RPMI7951 (cell line): ENCODE measurements around the gene PPP1R1C. TPM values are rescaled to one million over a fixed set of nuclear protein-coding genes. Genes with fewer than 3 reads are reported as not detected.
"Not testable (repeated sequence)": the region's sequence is repeated elsewhere in the genome, so short reads cannot be mapped to it uniquely, and the experiment has no call there.

Experiments used
- DNase-seq: peaks from one replicate; pipeline ENCODE4 v3.0.0-alpha.2; 2012; ENCODE audit warnings: low read depth
- total RNA-seq: library from RNA; depleted of rRNA; stranded (reverse); fragments of >200 nt; shearing (Covaris generic); gene quantifications from 2 replicates; pipeline ENCODE4 v1.2.3, GENCODE V29; 2014; rRNA removed

Gene PPP1R1C, protein sequence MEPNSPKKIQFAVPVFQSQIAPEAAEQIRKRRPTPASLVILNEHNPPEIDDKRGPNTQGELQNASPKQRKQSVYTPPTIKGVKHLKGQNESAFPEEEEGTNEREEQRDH
- total RNA-seq = 3.1 and 4.2 TPM in 2 replicates

DNA sequence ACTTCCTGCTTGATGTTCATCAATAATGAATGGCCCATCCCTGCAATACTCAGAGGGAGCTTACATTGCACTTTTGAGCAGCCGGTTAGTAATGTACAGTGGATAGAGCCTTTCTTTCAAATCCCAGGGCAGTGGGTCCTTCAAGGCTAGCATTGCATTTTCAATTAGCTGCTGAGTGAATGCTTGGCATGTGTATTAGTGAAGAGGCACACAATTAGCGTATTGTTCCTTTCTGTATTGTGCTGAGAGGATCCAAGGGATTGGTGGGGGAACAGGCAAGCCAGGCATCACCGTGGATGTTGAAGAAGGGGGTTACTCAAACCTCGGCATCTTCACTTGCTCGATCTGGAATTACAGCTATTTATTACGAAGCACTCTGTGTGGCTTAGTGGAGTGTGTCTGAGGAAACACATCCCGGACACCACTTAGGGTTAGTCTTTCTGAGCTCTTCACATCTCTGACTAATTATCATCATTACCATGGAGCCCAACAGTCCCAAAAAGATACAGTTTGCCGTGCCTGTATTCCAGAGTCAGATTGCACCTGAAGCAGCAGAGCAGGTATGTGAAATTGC lies at the start of gene PPP1R1C:
PPP1R1C (plus strand) TSS at position 222 of the 574 bp plus-strand sequence; CDS start at position 480, 258 bp downstream.
- DNase-seq = no peak

DNA sequence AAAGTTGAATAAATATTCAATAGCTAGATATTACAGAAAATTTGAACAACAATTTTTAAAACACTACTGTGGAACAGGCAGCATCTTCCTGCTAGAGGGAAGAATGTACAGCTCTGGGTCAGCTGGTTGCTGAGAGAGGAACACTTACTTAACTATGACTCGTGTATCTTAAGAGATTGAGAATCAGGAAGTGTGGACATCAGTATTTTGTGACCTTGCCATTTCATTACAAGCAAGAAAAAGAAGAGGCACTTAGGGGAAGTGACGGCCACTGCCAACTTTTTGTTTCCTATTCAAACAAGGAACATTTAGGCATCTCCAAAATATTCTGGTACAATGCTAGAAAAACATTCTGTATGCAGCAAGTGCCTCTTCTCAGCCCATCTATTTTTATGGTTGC lies 48.2 kb upstream of the PPP1R1C start:
- no peak for DNase-seq

DNA sequence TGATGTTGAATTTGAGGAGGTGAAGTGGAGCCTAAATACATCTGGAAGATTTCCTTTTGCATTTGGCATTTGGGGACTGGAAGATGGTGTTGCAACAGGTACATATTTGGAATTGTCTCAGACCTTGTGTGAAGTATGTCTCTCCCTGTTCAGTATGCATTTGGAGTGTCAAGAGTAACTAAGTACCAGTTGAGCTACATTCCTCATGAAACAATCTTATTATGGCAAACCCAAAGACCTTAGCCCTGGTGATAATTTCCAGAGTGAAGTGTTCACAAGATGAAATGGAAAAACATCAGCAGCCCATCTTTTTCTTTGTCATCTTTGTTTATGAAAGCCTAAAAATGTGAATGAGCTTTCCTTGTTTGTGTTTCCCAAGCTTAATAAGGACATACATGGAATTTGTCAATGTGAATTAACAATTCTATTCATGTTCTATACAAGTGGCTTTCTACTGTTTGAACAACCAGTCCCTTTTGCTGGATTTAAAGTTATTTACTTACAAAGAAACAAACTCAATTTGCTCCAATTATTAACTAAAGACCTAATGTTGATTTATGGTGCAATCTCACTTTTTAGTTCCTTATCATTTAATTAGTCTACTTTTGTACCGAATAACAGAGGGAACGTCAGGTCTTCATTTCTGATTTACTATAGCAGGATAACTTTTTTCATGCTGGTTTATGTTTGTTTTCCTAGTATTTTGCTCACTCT lies 42.1 kb upstream of the PPP1R1C start:
- no peak for DNase-seq

DNA sequence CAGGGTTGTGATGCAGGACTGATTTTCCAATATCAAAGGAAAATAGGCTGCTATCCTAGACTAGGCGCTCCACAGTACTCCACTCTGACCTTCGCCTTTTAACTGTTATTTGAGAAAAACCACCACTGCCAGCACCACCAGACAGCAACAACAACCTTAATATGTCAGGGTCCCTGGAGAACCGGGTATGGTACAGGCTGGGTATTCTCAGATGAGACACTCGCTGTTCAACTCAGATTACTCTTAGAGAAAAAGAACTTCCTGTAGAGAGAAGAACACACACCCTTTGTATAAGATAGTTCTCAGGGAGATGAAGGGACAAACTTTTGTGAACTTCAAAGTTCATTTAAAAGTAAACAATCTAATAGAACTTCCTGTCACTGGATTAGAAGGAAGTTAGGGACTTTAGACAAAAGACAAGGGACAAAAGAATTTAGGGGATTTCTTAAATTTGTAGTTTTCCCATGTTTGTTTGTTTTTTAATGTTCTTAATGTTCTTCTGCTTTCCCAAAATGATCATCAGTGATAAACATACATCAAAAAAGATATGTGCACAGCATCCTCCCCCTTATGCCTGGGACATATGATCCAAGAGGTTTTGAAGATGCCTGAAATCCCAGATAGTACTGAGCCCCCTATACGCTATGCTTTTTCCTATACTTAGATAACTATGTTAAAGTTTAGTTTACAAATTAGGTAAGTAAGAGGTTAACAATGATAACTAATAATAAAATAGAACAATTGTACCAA lies 41.3 kb upstream of the PPP1R1C start:
- DNase-seq = no peak

DNA sequence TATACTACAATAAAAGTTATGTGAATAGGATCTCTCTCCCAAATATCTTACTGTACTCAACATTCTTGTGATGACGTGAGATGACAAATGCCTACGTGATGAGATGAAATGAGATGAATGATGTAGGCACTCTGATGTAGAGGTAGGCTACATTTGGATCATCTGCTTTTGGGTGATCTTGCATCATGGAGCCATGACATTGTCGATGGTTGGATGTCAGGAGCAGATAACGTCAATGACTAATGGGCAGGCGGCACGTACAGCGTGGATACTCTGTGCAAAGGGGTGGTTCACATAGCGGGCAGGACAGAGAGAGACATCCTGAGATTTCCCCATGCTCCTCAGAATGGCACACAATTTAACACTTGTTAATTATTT lies 40.8 kb upstream of the PPP1R1C start:
- DNase-seq = no peak

DNA sequence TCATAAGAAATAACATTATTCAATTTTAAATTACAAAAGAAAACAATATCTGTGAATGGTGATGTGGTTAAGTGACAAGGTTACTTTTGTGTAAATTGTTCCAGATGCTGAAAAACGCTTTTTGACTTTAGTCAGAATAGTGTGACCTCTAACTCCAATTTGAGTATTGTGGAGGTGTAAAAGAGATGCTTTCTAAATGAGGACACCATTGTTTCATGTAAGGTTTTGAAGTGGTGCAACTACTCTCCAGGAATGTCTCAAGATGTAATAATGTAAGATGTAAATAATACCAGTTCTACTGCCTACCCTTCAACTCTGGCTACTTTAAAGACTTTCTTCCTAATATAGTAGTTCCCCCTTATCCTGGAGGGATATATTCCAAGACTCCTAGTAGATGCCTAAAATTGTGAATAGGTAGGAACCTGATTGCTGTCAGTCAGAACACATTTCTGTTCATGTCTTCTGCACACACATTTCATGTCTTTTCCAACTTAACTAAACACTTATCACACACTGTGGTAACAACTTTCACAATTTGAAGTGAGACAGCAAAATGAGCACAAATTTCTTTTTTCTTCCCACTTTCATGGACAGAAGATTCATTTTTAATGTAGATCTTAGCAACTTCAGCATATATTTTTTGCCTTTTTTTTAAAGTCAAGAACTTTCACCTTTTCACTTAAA lies 39.1 kb upstream of the PPP1R1C start:
- no peak for DNase-seq

DNA sequence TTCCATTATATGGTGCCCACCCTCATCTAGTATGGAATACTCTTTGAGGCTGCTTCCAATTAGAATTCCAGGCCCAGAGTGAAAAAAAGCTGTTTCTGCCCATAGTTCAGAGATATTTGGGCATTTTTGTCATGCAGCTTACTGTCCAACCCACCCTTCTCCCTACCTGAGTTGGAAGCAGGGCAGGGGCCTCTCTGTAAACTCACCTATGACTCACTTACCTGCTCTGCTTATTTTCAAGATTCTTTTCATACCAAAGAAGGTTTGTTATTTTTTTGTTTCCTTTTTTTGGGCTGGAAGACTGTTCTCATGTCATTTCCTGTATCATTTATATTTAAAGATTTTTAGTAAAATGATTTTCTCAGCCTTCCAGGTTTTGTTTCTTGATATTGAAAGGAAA lies 38.4 kb upstream of the PPP1R1C start:
- DNase-seq = no peak

DNA sequence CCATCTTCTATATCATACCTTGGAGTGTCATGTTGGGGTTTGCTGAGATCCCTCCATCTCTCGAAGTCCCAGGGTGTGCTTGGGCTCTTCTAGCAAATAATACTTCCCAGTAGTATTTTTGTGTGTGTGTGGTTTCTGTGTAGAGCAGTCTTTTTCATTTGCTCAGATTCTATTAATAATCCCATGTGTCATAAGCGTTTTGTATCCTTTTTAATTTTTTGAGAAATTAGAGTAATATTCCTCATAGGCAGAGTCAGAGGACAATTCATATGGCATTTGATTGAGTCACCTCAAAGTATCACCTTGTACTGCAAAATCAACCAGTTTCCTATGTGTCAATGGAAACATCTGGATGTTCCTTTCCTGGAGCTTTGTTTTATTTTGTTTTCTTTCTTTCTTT lies 37.4 kb upstream of the PPP1R1C start:
- DNase-seq = no peak

DNA sequence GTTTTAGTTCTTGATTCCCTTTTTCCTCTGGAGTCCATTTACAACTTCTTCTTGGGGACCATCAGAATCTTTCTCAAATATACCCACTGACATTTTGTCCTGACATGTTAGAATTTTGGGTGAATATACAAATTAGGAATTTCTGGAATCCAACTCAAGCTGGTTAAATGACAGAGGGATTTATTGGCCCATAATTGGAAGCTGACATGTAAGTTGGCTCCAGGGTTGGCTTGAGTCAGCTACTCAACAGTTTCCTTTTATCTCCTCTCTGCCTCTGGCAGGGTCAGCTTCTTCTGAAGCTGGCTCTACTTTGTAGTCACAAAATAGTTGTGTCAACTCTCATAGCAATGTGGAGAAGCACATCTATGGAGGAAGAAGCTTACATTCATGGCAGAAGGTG lies 36.6 kb upstream of the PPP1R1C start:
- peak; percentile 63 for DNase-seq

DNA sequence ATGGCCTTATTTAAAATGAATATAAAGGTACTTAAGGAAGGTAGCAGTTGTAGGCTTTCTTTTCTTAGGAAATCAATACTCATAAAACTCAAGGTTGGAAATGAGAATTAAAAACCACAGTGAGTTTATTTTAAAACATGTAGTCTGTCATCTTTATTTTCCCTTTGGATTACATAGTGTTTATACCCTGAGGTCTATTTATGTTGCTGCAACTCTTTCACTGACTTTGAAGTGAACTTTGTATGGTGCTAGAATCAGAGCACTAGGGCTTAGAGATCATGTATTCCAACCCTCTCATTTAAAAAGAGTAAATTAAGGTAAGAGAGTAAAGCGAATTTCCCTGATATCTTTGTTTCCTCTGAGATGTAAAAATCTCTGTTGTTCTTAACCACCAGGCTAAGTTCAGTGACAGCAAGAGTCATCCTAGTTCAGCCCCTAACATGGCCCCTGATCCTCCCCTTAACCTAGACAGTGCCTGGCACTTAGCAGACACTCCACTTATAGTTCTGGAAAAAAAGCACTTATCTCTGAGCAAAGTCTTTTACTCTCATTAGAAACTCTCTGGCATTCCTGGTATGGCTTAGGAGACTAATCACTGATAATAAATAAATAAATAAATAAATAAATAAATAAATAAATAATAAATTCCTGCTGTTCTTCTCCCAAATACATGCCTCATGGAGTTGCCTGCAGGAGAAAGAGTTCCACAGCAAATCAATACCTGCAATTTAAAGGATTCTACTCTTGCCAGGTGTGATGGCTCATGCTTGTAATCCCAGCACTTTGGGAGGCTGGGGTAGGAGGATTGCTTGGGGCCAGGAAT lies 33.0 kb upstream of the PPP1R1C start:
- no peak for DNase-seq

DNA sequence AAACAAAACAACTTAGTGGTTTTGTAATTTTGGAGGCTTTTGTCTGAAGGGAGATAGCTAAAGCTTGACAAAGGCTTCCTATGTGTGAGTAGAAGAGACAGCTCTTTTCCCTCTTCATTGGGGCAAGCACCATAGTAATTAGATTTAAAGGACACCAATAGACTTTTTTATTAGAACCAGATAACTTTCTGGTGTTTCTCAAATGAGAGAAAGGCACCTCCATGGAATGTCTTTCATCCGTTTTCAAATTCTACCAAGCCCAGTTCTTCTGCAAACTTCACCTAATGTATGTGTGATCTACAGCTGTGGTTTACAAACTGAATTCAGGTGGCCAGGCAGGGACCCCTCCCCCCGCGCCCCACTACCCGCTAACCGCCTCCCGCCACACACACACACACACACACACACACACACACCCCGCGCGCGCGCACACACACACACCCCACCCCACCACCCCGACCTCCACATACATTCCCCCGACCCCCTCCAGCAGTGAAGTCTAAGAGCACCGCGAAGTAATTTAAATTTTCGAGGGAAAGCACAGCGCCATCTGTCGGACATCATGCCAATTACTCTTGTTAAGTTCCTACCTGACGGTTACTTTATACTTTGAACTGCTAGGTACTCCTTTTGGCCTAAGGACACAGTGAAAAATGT lies 31.6 kb upstream of the PPP1R1C start:
- DNase-seq = peak; percentile 67

DNA sequence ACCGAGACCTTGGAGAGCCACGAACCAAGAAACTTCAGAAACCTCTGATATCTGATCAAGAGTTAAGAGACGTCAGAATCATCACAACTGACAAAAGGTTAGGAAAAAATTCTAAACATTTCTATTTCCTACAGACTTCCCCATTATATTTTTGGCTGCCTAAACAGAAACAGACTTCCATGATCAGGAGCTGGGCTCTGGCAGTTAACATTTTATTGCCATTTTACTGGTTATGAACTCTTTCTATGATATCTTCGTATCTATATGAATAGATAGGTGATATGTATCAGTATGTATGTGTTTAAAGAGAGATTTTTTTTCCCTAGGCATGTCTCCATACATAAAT lies 31.1 kb upstream of the PPP1R1C start:
- no peak for DNase-seq

DNA sequence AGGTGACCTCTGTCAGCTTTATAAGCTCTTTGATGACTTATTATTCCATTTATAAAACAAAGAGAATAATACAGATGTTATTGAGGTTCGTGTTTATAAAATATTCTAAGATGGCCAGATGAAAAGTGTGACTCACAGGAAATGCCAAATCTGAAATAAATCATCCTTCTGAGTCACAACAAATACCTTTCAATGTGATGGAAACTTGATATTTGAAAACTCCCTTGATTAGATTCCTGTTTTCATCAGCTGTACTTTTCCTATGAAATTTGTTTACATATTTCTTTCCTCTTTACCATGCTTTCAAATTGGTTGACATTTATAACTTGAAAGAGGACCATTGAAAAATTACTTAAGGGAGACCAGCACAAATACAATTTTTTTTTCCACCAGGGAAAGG lies 30.6 kb upstream of the PPP1R1C start:
- peak; percentile 76 for DNase-seq

DNA sequence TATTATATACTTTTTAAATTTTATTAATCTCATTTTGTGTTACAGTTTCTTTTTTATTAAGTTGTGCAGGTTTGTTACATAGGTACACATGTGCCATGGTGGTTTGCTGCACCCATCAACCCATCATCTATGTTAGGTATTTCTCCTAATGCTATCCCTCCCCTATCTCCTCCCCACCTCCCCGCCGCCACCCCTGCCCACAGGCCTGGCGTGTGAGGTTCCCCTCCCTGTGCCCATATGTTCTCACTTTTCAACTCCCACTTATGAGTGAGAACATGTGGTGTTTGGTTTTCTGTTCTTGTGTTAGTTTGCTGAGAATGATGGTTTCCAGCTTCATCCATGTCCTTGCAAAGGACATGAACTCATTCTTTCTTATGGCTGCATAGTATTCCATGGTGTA lies 29.8 kb upstream of the PPP1R1C start:
- DNase-seq = not testable (repeated sequence)

DNA sequence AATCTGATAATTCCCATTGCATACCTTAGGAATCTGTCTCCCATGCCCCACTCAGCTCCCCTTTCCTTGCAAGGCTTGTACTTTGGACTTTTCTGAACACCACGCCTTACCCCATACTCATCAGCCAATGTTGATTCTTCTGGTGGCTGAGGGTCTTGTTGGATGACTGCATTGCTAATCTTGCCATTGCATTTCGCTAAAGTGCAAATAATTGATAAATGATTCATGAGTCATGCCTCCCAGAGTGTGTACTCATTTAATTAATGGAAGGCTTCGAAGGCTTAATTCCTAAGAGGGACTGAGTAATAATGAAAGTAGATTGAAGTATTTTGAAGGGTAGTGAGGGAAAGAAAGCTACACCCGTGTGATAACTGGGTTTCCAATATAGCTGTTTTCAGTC lies 28.0 kb upstream of the PPP1R1C start:
- no peak for DNase-seq

DNA sequence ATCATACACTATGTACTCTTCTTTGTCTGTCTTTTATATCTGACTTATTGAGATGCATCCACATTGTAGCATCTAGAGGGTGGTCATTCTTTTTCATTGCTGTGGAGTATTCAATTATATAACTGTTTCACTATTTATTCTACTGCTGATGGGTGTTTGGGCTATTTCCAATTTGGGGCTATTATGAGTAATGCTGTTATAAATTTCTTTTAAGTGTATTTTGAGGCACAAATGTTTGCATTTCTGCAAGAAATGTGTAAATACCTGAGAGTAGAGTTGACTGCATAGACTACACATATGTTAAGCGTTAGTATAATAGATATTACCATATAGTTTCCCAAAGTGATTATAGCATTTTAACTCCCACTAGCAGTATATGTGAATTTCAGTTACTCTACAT lies 26.9 kb upstream of the PPP1R1C start:
- DNase-seq = no peak

DNA sequence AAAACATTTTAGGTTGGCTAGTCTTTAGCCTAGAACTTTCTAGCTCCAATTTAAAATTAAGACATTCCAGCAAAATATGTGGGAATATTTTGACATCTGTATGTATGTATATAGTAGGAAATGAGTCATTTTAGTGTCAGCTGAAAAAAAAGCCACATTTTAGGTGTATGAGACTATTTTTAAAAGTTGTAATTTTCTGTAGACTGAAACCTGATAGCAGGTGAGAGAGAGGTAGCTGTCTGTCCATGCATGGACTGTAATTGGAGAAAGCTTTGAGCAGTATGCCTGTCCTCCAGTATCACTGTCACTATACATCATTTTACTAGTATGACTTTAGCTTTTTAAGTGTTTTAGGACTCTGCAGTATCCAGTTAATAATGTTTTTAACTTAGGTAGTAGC lies 26.1 kb upstream of the PPP1R1C start:
- peak; percentile 15 for DNase-seq

DNA sequence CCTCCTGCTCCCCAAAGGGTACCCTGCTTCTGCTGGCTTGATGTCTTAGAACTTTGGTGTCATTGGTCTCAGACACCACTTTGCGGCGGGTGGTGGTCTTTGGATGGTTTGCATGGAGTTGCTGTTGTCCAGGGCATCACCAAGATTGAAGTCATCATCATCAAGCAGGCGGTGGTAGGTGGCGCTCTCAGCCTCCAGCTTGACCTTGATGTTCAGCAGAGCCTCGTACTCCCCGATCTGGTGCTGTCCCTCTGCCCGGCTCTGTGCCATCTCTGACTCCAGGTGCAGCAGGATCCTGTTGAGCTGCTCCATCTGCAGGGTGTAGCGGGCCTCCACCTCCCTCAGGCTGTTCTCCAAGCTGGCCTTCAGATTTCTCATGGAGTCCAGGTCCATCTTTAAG lies 24.5 kb upstream of the PPP1R1C start:
- DNase-seq = not testable (repeated sequence)

DNA sequence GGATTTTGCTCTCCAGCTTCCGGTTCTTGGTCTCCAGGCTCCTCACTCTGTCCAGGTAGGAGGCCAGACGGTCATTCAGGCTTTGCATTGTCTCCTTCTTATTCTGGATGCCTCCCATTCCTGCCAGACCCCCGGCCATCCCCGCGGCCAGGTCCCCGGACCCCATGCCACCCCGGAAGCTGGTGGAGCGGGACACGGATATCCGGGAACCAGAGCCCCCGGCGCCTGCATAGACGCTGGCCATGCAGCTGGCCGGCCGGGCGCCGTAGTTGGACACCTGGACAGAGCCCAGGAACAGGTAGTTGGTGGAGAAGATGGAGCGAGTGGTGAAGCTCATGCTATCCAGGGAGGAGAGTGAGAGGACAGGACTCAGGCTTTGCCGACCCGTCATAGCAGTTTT lies 23.5 kb upstream of the PPP1R1C start:
- no peak for DNase-seq

DNA sequence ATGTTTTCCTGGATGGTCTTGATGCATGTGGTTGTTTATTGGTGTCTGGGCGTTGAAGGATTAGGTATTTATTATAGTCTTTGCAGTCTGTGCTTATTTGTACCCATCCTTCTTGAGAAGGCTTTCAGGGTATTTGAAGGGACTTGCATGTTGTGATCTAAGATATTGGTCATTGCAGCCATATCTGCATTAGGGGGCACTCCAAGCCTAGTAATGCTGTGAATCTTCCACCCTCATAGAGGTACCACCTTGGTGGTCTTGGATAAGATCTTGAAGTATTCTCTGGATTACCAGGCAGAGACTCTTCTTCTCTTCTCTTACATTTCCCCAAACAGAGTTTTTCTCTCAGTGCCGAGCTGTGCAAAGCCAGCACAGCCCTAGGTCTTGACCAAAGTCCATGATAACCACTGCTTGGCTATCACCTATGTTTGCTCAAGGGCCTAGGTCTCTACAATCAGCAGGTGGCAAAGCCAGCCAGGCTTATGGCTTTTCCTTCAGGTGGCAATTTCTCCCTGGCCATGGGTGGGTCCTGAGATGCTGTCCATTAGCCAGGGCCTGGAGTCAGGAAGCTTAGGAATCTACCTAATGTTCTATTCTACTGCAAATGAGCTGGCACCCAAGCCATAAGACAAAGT lies 15.4 kb upstream of the PPP1R1C start:
- no peak for DNase-seq
